ENCODE data around the gene CRK.

DNA sequence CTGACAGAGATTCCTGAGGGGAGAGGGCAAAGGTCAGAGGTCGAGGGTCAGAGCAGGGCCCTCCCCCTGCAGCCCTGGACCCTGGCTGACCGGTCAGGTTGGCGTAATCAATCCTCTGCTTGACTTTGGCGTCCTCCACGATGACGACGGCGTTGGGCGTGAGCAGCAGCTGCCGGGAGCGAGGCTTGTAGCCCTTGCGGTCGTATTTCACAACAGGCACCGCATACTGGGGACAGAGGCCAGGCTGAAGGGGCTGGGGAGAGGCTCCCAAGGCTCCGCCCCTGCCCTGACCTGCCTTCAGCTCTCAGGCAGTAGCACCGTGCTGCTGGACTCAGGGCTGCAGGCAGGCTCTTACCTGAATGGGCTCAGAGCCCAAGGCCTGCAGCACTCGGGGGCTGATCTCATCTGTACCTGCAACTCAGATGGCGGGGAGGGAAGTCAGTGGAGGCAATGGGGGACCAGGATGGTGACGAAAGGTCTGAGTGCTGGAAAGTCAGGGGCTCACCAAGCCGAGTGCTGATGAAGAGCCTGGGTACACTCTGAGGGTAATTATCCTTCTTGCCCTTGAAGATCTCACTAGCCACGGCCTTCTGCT lies 12.0 kb upstream of the CRK start:
- TF ChIP-seq EZH2 (IDR thresholded peaks at IDR 0.05; ENCODE audit: low read length, missing control alignments) (no peak), CTCF (conservative IDR thresholded peaks at IDR 0.05 in 1 of 2, IDR thresholded peaks at IDR 0.05 in 1 of 2; ENCODE audit: low read depth in 1 of 2, low read length in 2 of 2) (no peak)

All from fibroblast of lung (primary cell).